ENCODE data around the gene DCAF8. TPM values are rescaled to one million over a fixed set of nuclear protein-coding genes. Genes with fewer than 3 reads are reported as not detected.

DCAF8 gene
- total RNA-seq, 1 experiment from 2014 or later, result 28.4 TPM

DNA sequence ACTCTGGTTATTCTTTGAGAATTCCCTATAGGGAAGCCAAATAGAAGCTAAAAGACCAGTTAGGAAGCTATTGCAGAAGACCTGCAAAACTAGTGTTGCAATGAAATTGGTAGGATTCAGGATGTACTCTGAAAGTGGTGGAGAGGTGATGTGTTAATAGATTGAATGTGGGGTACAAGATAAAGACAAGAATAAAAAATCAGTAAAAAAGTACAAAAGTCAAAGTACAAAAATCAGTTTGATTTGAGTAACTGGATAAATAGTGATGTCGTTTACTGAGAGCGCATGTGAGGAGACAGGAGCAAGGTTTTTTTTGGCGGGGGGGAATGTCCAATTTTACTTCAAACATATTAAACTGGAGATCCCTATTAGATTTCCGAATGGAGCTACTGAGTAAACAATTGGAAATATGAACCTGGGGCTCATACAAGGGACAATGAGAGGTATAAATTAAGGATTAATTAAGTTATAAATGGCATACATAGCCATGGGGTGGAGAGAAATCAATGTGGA lies 2.5 kb upstream of the DCAF8 start:
- DNase-seq (ENCODE audit: low read depth), result no peak

DNA sequence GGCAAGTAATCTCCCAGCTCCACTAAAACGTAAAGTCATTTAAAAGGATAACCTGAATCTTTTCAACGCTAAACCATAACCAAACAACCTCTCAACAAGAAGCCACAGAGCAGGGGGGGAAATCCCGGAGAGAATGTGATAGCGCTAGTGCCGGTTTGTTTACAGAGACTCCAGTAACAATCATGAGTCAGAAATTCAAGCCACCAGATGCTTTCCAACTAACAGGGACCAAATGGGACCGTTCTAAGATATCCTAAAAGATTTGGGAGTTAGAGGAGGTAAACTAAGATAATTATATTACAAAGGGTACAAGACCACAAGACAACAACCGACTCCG lies 825 bp downstream of the DCAF8 start:
- peak; percentile 80 for DNase-seq (ENCODE audit: low read depth)

DNA sequence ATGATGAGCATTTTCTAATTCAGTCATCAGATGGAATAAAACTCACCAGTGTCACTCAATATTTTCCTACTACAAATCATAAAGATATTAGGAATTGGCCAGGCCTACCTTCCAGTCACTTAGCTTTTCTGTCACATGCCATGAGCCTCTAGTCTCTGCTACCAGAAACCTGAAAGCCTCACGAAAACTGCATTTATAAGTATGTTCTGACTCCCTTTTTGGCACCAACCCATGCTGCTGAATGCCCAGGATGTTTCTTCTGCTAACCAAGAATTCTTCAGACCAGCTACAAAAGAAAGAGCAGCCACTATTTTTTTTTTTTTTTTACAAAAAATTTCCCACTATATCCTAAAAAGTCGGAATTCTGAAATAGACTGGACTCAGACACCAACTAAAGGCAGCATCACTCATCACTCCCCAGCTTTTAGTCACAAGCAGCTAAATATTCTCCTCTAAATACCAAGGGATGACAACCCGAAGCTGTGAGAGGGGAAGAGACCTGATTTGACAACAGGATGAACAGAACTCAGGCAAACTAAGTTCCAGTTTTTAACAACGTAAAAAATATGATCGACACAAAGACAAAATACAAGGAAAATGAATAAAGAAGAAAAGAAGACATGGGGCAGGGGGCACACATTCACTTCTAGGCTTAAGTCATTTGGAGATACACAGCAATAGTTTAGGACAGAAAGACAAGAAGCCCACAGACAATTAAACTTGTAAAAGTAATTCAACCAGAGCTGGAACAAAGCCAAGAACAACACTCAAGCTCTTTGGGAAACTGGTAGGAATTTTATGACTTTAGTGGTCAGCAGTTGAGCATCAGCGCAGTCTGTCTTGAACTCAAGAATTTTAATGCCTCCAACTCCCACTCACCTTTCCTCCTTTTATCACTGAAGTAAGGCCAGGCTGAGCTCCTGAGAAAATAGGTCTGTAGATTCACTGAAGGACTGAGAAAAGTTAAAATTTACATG lies 1.7 kb downstream of the DCAF8 start:
- DNase-seq (ENCODE audit: low read depth), result peak; percentile 84

DNA sequence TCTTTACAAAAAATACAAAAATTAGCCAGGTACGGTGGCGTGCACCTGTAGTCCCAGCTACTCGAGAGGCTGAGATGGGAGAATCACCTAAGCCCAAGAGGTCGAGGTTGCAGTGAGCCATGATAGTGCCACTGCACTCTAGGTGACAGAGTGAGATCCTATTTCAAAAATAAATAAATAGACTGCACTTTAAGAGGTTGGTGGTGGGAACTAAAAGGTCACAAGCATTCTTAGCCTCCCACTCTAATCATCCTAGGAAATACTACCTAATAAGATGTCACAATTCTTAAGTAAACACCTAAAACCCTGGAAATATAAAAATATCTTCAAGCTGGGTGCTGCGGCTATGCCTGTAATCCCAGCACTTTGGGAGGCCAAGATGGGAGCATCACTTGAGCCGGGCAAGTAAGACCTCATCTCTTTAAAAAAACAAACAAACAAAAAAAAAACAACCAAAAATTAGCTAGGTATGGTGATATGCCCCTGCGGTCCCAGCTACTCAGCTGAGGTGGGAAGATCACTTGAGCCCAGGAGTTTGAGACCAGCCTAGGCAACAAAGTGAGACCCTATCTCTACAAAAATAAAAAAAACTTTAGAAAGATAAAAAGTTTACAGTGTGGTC lies 4.1 kb downstream of the DCAF8 start:
- no peak for DNase-seq (ENCODE audit: low read depth)

DNA sequence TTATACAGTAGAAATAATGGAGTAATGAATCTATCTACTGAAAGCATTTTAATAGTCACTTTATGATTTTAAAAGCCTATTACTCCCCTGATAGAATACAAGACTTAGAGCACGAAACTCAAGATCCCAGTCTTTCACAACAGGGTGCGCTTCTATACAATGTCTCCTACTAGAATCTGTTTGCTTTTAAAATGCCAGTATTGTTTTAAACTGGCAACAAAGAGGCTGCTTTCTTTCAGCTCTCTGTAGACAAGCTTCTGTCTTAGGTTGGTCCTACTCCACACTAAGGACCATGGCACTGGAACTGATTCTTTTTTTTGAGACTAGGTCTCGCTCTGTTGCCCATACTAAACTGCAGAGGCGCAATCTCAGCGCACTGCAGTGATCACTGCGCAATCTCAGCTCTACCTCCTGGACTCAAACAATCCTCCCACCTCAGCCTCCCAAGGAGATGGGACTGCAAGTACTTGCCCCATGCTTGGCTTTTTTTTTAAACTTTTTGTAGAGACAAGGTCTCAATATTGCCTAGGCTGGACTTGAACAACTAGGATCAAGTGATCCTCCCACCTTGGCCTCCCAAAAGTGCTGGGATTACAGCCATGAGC lies 4.8 kb downstream of the DCAF8 start:
- no peak for DNase-seq (ENCODE audit: low read depth)

DNA sequence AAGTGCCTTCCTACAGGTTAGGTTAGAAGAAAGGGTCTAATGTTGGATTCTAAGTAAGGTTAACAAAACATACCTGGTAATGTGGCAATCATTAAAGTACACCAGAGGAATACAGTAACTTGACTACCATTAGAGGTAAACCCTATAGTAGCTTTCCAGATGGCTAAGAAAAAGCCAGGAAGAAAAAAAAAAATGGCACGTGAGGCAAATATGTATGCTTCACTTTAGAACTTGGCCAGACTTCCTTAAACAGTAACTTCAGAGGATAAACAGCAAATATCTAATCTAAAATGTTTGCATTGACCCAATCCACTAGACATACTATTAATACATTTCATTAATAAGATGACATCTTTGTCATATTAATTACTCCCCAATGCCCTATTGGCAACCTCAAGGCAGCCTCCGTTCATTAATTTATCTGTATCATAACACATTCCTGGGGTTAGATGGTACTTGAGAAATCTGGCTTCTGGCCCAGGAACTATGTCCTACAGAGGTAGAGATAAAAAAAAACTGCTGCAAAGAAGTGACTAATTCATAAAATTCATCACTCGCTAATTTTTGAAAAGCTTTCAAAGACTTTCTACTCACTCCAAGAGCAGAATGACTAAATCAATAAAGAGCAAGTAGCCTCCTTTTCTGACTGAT lies 5.8 kb downstream of the DCAF8 start:
- DNase-seq (ENCODE audit: low read depth), result peak; percentile 22

DNA sequence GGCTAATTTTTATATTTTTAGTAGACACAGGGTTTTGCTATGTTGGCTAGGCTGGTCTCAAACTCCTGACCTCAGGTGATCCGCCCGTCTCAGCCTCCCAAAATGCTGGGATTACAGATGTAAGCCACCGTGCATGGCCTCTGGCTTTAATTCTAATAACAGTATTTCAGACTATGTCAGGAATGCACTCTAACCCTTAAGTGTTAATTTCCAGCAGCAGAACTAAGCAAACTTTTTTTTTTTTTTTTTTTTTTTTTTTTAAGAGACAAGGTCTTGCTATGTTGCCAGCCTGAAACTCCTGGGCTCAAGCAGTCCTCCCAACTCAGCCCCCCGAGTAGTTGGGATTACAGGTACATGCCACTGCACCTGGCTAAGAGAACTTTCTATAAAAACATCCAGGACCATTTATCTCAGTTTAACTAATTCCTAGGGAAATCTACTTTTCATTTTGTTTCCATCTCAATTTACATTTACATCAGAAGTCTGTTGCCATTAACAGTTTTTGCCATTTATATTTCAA lies 6.5 kb downstream of the DCAF8 start:
- DNase-seq (ENCODE audit: low read depth), result no peak

DNA sequence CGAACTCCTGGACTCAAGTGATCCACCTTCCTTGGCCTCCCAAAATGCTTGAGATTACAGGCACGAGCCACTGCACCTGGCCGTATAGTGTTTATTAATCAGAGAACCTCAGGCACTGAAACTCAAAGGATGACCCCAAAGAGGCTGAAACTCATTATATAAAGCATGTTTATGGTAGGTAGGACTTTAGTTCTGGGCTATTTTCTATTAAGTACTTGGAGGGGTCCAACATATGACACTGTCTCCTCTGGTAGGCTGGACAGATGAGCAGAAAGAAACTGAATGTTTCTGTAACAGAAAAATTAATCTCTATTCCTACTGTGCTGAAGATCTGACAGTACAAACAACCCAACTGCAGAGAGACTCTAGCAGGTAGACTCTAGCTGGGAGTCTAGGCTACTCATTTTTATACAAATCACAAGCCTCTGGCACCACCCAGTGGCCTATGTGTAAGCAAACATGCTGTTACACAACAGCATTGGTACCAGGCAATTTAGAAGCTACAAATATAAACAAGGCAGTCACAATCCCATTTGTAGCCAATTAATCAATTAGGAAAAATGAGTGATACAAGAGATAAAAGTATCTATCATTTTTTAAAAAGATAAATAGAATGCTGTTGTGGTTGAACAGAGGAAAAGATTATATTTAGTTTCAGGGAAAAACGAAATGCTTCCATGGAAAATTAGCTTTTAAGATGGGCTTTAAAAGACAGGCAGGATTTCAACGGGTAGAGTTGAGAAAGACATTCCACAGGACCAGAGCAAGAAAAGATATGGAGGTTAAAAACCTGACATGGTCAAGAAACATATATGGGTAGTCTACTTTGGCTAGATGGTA lies 10.4 kb downstream of the DCAF8 start:
- DNase-seq (ENCODE audit: low read depth), result peak; percentile 60

DNA sequence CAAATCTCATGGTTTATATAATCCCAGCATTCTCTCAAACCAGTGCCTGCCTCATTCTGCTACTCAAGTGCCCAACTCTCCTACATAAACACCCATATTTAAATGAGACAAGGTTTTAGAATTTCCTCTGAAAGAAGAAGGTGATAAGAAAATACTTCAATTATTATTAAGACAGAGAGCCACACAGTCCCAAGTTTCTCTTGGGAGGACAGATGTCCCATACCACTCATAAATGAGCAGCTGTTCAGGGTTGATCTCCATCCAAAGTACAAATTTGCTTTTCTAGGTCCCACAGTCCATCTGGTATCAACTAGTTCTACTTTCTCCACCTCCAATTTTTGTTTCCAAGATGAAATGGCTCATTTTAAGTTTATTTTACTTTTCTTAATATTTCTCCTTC lies 11.3 kb downstream of the DCAF8 start:
- no peak for DNase-seq (ENCODE audit: low read depth)

DNA sequence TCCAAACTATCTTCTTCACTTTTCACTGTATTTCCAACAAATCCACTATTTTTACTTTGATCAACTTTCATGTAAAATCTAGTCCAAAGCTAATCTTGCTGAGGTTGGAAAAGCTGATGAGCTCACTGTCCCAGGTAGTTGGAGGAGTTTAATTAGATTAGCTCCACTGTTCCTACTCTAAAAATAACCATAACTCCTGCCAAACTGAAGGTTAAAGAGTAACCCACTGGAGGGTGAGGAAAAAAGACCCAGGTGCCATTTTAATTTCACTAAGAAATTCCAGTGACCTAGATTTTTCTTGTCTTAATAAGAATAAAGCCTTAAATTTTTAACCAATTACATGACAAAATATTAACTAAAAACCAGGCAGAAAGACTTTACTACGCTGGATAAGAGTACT lies 15.3 kb downstream of the DCAF8 start:
- DNase-seq (ENCODE audit: low read depth), result no peak

DNA sequence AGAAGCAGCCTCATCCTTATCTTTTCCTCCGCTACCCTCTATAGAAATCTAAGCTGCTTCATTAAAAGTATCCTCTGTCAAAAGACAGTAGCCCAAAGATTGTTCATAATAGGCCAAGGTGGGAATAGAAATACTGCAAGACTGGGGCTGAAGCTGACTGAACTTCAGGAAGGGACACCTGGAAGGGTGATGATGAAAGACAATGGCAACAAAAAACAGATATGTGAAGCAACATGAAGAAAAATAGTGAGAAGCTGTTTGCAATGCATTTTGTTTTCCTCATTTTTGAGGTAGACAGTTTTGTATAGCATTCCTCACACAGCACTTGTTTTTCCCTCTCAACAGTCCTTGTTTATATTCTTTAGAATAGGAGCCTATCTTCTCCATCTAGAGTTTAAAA lies 16.9 kb downstream of the DCAF8 start:
- DNase-seq (ENCODE audit: low read depth), result no peak

DNA sequence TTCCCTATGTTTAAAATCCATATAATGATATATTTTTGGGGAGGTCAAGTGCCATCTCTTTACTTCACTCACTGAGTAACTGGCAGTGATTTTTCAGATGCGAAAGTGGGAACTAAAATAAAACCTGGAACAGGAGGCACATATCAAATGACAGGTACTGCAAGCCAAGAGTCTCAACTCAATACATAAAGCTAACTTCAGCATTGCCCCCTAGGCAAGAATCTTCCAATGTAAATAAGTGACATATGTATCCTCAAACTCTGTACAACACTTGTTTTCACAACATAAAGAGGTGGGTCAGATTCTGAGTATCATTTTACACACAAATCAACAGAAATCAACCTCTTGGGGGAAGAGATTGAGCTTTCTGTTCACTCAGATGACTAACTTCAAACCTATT lies 18.1 kb downstream of the DCAF8 start:
- DNase-seq (ENCODE audit: low read depth), result no peak

DNA sequence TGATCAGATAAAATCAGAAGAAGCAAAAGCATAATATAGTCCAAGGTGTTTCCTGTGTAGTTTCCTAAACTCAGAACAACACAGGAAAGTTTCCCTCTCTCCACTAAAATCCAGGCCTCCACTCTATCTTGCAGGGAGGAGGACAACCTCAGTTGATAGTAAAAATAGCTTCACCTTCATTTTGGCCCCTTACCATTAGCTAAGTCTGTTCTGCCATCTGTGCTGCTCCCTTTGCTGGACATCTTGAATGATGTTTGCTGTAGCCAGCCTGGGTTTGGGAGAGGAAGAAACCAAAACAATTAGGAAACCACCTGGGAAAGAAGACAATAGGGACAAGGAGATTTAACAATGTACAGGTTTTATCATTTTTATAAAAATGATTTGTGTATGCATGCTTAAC lies 18.6 kb downstream of the DCAF8 start:
- no peak for DNase-seq (ENCODE audit: low read depth)

DNA sequence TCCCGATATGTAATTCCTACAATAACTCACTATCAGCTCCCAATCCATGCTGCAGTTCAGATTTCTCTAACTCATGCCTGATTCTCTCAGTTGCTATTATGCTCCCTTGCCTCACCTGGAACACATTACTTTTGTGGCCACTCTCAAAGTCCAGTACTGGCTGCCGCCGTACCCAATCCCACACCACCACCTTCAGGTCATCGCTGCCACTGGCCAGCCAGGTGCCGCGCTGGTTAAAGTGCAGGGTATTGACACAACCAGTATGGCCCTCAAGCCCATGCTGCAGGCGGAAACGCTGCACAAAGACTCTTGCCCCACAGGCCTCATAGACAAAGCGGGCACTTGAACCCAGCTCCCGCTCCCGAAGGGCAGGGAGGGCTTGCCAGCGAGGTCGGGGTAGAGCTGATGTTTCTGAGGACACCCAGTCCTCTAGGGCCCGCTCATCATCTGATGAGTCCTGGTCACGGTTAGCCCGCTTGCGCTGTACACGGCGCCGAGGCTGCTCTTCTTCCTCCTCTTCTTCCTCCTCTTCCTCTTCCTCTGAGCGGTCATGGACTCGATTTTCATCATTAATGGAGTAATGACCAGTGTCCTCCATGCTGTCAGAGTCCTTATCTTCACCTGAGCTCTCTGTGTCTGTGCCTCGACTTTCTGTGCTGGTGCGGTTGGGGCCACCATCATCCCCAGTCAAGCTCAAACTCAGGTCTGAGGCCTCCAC lies 22.6 kb downstream of the DCAF8 start:
- no peak for DNase-seq (ENCODE audit: low read depth)

DNA sequence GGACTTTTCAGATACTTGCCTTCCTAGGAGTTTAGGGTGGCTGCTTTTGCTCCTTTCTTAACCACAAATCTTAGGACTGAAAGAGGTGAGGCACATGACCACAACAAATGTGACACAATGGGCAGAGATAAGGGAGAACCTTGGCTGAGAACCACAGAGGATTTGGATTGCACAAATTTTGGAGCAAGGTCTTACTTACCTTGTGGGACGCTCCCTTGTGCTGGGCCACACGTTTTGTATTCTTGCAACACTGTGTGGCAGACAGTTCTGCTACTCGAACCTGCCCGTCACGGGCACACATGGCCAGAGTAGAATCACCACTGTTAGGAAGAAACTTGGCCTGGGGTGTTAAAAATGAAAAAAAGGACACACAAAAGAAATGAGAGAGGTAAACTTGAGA lies 23.9 kb downstream of the DCAF8 start:
- no peak for DNase-seq (ENCODE audit: low read depth)

DNA sequence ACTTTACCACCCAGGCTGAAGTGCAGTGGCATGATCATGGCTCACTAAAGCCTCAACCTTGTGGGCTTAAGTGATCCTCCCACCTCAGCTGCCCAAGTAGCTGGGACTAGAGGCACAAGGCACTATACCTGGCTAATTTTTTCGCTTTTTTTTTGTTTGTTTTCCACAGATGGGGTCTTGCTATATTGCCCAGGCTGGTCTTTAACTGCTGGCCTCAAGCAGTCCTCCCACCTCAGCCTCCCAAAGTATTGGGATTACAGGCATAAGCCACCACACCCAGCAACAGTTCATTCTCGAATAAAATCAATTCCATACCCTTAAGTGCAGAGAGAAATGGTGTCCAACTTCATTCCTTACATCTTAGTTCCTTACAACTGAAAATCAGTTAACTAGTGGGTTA lies 24.8 kb downstream of the DCAF8 start:
- DNase-seq (ENCODE audit: low read depth), result no peak

DNA sequence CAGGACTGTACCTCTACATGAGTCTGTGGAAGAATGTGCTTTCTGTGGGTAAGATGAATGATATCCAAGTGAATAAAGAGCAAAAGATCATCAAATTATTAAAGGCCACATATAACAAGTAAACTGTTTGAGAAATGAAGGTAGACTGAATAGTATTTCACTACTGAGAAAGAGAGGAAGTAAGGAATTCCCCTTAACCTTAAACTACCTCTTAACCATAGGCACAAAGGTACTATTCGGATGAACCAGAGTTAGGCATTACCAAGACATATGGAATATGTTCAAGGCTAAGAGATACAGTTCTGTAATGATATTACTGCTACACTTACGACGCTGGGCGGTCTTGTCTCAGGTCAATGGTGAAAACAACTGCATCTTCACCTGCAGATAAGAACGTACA lies 25.5 kb downstream of the DCAF8 start:
- no peak for DNase-seq (ENCODE audit: low read depth)

DNA sequence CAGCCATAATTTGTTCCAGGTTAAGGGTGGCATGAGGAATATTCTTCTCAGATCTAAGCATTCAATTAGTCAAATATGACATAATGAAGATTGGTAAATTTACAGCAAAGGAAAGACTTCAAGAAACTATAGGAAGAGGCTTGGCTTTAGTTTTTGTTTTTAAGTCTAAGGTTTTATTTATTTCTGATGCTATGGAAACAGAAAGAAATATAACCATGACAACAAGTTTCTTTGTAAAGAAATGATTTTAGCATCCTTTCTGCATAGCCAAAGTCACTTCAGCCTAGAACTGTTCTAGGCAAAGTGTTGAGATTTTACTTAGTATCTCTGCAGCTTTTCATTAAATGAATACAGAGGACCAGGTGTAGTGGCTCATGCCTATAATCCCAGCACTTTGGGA lies 29.4 kb downstream of the DCAF8 start:
- no peak for DNase-seq (ENCODE audit: low read depth)

DNA sequence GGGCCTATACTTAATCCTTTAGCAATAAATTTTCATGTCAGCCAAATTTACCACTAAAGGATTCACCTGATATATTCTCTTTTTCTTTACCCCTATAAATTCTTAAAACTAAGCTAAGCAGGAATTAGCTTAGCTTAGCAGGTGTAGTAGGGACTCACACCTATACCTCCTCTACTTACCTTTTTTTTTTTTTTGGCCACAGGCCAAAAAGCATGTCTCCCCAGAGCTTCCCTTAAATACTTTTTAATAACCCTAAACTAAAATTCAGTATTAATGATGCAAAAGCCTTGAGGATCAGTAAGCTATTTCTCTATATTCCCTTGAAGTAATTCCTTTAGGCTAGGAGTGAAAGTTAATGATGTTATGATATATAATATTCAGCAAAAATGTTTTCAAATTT lies 33.9 kb downstream of the DCAF8 start:
- DNase-seq (ENCODE audit: low read depth), result no peak

DNA sequence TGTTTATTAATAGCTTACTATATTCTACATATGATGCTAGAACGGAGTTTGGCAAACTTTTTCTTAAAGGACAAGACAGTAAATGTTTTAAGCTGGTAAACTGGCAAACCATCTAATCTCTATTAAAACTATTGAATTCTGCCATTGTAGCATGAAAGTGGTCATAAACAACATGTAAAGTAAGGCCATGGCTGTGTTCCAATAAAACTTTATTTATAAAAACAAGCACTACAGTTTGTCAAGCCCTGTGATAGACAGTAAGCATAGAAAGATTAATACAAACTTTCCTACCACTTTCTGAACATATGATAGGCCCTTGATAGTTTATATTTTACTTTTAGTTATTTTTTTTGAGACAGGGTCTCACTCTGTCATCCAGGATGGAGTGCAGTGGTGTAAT lies 34.8 kb downstream of the DCAF8 start:
- no peak for DNase-seq (ENCODE audit: low read depth)

Data from RPMI7951 (cell line).